Suppressor macrophage treated with lipopolysaccharide for 4 hours (primary cell): ENCODE results near the gene FRZB.
"Not testable (repeated sequence)": the region's sequence is repeated elsewhere in the genome, so short reads cannot be mapped to it uniquely, and the experiment has no call there.

Experiments
- DNase-seq: peaks from one replicate; pipeline ENCODE4 v3.0.0-alpha.2; 2020

The FRZB gene

GRCh38 chr2:182890305-182890704, 23.9 kb upstream of the FRZB start:
- DNase-seq = no peak

GRCh38 chr2:182887753-182888415, 21.4 kb upstream of the FRZB start:
- DNase-seq = no peak

- no peak for DNase-seq
Observed at GRCh38 chr2:182887093-182887492, 20.7 kb upstream of the FRZB start.

DNA sequence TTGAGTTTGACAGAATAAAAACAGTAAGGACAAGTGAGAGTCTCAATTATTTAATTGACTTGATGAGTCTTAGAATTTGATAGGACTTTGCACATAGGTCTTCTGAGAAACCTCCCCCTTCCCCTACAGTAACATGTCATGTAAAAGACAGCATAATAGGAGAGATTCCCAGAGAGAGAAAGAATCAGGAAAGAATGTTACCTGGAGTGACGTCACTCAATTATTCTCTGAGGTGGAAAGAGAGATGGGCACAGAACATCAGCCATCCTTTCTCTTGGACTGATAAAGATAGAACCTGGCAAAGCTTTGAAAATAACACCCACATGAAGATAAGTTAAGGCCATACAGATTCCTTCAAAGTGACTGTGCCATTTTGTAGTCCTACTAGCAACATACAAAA, 19.3 kb upstream of the FRZB start:
- DNase-seq = no peak

DNA sequence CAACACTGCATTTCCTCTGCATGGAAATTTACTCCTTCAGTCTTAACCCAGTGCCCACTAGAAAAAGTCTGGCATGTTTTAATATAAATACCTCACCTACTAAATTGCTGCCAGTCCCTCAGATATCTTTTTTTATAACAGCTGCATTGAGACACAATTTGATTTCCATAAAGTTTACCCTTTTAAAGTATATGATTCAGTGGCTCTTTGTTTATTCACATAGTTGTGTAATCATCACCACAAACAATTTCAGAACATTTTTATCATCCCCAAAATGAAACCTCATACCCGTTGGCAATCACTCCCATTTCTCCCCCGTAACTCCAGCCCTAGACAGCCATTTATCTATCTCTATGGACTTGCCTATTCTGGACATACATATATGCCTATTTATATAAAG, 17.0 kb upstream of the FRZB start:
- DNase-seq = no peak

DNA sequence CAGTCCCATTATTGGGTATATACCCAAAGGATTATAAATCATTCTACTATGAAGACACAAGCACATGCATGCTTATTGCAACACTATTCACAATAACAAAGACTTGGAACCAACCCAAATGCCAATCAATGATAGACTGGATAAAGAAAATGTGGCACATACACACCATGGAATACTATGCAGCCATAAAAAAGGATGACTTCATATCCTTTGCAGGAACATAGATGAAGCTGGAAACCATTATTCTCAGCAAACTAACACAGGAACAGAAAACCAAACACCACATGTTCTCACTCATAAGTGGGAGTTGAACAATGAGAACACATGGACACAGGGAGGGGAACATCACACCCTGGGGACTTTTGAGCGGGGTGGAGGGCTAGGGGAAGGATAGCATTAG, 13.7 kb upstream of the FRZB start:
- DNase-seq = not testable (repeated sequence)

DNA sequence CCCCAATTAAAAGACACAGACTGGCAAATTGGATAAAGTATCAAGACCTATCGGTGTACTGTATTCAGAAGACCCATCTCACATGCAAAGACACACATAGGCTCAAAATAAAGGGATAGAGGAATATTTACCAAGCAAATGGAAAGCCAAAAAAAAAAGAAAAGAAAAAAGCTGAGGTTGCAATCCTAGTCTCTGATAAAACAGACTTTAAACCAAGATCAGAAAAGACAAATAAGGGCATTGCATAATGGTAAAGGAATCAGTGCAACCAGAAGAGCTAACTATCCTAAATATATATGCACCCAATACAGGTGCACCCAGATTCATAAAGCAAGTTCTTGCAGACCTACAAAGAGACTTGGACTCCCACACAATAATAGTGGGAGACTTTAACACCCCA, 10.2 kb upstream of the FRZB start:
- not testable (repeated sequence) for DNase-seq

DNA sequence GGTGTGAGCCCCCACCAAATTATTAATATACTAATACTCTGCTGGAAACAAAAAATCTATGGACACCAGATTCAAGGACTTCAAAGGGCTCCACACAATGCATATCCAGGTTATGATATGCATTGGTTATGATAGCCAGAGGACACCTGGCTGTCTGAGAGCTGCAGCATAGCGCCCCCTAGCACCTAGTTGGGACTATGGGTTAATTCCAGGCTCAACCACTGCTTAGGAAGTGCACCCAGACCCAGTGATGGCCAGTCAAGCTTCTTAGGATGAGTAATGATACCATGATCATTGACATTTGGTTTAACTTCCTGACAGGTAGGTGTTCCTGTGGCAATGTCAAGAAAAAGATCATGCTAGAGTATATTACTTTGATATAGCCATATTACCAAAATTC, 3.8 kb upstream of the FRZB start:
- no peak for DNase-seq

- no peak for DNase-seq
Observed at GRCh38 chr2:182868054-182868796, 1.8 kb upstream of the FRZB start.

- DNase-seq = no peak
Observed at GRCh38 chr2:182867426-182868053, 1.1 kb upstream of the FRZB start.

- no peak for DNase-seq
Observed at GRCh38 chr2:182866095-182866460, 359 bp downstream of the FRZB start.

DNA sequence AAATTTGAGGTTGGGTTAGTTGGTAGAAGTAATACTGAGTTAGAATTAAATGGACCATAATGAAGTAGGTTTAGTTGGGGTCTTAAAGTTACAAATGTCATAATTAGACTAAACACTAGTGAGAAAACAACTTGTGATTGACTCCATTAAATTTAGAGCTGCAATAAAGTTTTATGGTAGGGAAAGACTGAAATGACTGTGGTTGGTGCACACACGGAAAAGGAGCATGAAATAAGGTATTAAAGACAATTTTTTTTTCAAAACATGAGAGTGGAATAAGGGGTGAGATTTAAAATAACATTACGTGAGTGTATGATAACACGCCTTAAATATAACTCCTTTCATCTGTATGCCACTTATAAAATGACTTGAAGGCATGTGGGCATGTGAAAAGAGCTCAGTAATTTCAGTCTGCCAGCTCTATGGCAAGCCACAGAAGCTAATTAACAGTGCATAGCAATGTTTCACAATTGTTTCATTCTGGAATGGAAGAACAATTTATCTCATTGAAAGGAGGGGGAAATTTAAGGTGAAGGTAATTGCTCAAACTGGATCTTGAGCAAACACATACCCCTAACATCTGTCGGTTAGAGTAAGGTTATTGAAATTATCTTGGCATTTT, 1.4 kb downstream of the FRZB start:
- no peak for DNase-seq

DNA sequence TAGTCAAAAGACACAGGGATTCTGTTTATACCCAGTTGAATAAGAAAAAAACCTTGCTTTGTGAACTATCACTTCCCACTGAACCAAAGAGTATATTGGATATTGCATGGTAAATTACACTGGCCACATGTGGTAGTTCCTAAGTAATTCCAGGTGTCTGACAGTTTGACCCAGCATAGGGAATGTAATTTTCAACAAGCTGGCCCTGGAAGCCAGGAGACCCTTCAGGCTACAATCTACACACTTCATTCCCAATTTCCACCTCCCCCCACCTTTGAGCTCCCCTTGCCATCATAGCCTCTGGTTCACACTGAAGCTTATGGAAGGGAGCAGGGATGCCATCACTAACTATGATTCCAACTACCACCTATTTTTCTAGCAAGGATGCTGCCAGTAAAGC, 2.8 kb downstream of the FRZB start:
- DNase-seq = no peak

DNA sequence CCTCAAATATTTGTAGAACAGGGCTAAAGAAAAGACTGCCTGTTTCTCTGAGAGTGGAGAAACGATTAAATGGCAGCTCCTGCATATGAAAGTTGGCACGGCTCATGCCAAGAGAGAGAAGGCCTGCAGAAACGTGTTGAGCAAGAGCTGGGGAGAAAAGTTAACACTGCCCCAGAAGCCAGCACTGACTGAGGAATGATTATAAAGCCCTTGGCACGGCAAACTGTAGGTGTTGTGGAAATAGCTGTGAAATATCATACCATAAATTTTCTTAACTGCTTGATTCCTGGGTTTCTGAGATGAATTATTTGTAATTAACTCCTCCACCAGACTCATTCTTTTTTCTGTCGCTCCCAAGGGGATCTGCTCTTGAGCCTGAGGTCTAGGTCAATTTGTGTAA, 4.3 kb downstream of the FRZB start:
- DNase-seq = no peak

GRCh38 chr2:182860858-182861257, 5.6 kb downstream of the FRZB start:
- no peak for DNase-seq

- no peak for DNase-seq
Observed at GRCh38 chr2:182858671-182859070, 7.8 kb downstream of the FRZB start.

DNA sequence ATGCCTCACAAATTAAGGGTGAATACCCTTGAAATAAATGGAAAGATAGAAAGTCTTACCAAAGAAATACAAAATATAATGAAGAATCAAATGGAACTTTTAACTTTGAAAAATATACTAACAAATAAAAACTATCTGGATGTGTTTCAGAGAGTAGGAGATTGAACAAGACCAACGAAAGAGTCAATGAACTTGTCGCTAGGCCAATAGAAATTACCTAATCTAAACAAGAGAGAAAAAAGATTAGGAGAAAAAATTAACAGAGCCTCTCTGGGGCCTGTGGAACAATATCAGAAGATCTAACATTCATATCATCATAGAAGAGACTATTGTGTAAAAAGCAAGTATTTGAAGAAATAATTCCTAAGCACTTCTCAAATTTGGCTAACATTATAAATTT, 11.1 kb downstream of the FRZB start:
- DNase-seq = no peak

- no peak for DNase-seq
Observed at GRCh38 chr2:182854375-182855105, 11.9 kb downstream of the FRZB start.

DNA sequence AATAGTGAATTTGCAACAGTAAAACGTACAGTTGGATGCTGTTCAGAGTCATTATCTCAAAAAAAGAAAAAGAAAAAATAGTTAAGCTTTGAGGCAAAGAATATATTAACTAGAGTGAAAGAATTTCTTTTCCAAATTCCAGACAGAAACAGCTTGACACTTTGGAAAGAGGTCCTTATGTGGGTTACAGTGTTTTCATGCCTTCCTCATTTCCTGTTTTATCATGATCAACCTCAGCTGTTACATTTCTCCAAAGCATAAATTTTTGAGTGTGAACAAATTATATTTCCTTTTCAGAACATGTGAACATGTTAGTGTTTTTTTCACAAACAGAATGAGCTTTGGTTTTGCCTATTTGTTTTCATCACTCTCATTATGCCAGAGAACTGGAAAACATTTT, 13.6 kb downstream of the FRZB start:
- no peak for DNase-seq

- DNase-seq = no peak
Observed at GRCh38 chr2:182852090-182852489, 14.3 kb downstream of the FRZB start.

DNA sequence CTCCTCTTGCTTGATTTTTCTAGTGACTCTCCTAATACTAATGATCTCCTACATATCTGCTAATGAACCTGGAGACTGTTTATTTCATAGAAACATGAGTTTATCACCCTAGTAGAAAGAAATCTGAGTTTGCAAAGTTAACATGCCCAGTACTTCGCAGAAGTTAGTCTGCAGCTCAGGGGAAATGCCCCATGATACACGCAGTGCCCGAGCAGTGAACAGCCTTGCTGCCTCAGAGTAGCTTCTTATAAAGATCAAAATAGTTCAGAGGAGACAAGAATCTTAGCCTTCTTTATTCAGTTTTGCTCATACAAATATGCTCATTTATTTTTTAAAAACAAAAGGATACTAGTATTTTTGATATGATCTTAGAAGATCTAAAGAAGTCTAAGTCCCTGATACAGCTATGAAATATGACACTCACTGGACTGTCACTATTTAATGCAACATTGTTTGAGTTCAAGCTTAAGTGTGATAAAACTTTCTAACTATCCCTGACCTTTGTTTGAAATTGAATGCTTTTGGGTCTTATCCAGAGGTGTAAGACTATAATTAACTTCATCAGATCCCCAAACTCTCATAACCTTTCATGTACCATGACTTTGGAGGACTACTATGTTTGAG, 20.5 kb downstream of the FRZB start:
- DNase-seq = no peak

DNA sequence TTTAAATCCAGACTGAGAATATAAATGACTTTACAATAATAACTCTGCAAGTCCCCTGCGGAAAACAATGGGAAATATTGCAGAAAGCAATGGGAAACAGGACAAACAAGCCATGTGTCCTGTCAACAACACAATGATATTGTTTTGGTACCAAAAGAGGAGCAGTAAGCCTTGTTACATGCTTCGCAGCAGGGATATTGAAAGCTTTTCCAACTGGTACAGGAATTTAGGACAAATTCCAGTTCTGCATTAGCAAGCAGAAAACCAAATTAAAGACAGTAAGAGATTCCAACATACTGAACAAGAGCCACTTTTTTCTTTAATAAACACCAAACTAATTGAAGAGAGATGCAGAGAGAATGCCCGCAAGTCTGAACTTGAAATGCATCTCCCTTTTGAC, 30.0 kb downstream of the FRZB start:
- no peak for DNase-seq

GRCh38 chr2:182834293-182834692, 32.1 kb downstream of the FRZB start:
- DNase-seq = no peak
